ENCODE data around the gene MYO9B.

- TF ChIP-seq CTCF (IDR thresholded peaks at IDR 0.05): no peak
- no peak for TF ChIP-seq EP300 (IDR thresholded peaks at IDR 0.05)
- no peak for TF ChIP-seq POLR2A (IDR thresholded peaks at IDR 0.05)
Measured at GRCh38 chr19:17101686-17102628, 26.4 kb downstream of the MYO9B start.

All from sigmoid colon (tissue), 4 donors.